Activated T-cell treated with anti-CD3 and anti-CD28 coated beads, Interleukin-2, amount 50 U/mL, for 4 hours (primary cell): Measurements from ENCODE around the gene DNASE1L1. TPM values are rescaled to one million over a fixed set of nuclear protein-coding genes. Genes with fewer than 3 reads are reported as not detected.

Experiments used
- ATAC-seq, 2 donors: fragments of 200-7000 bp; cut with Tn5 transposase; one replicate each; pipeline ENCODE4 v1.10.0; 2021
- DNase-seq: peaks from one replicate; pipeline ENCODE4 v3.0.0-alpha.2; 2020
- H3K27me3 Mint-ChIP-seq: one replicate; pipeline ENCODE4 v1.8.0; 2021; ENCODE audit warnings: low read depth, mixed read lengths
- H3K36me3 Mint-ChIP-seq: one replicate; pipeline ENCODE4 v1.8.0; 2022; ENCODE audit warnings: mixed read lengths; ENCODE audit not compliant: insufficient read depth
- H3K4me1 Mint-ChIP-seq: one replicate; pipeline ENCODE4 v1.8.0; 2021; ENCODE audit warnings: low read depth, mixed read lengths
- H3K4me3 Mint-ChIP-seq: one replicate; pipeline ENCODE4 v1.8.0; 2021; ENCODE audit warnings: mild to moderate bottlenecking, moderate library complexity, mixed read lengths
- H3K9me3 Mint-ChIP-seq: one replicate; pipeline ENCODE4 v1.8.0; 2021; ENCODE audit warnings: mixed read lengths
- total RNA-seq, 3 donors: library from RNA; stranded (reverse); gene quantifications; one replicate each; pipeline ENCODE4 v1.2.1, GENCODE V29; 2021

The DNASE1L1 gene
- 1 to 10 TPM; 4.0 to 7.3 (median 5.1) TPM for total RNA-seq

- Mint-ChIP-seq H3K27me3 (no peaks in the 10 kb centered on the region), H3K36me3 (no peaks in the 10 kb centered on the region), H3K4me3 (peak within 1 kb of the TSS; percentile 63), H3K9me3 (no peaks in the 10 kb centered on the region), H3K4me1 (peaks cover 16% of the 10 kb centered on the region)
- DNase-seq (no peak), ATAC-seq (no peak)
Measured at GRCh38 chrX:154409222-154409871, at the start of gene DNASE1L1. Gene DNASE1L1 (minus strand): TSS chrX:154409254. CDS start chrX:154405568, 3,686 bp downstream.

- H3K4me1 Mint-ChIP-seq: peaks cover 10% of the 10 kb centered on the region
- ATAC-seq (peak; percentile 83 to 84), DNase-seq (peak; percentile 61)
- no peaks in the 10 kb centered on the region for H3K9me3 Mint-ChIP-seq
- H3K4me3 Mint-ChIP-seq: peak within 1 kb of the TSS; percentile 92
- no peaks in the 10 kb centered on the region for H3K36me3 Mint-ChIP-seq
- no peaks in the 10 kb centered on the region for H3K27me3 Mint-ChIP-seq
Measured at GRCh38 chrX:154458116-154458953, 49.3 kb upstream of the DNASE1L1 start, which contains the start of gene PLXNA3. Gene PLXNA3 (plus strand): TSS chrX:154458281. CDS start chrX:154460184, 1,903 bp downstream.

GRCh38 chrX:154457491-154458115 is 48.5 kb upstream of the DNASE1L1 start:
- peak; percentile 56 to 57 for ATAC-seq
- peak; percentile 42 for DNase-seq
- Mint-ChIP-seq H3K36me3 (no peaks in the 10 kb centered on the region), H3K4me1 (peaks cover 10% of the 10 kb centered on the region), H3K27me3 (no peaks in the 10 kb centered on the region), H3K4me3 (peak overlapping the region; percentile 92), H3K9me3 (no peaks in the 10 kb centered on the region)

- Mint-ChIP-seq H3K4me3 (no peak overlapping the region), H3K4me1 (peaks cover 3% of the 10 kb centered on the region), H3K27me3 (no peaks in the 10 kb centered on the region), H3K9me3 (no peaks in the 10 kb centered on the region), H3K36me3 (peaks cover 2% of the 10 kb centered on the region)
- DNase-seq (no peak), ATAC-seq (no peak)
Measured at GRCh38 chrX:154452823-154453222, 43.8 kb upstream of the DNASE1L1 start.

GRCh38 chrX:154450312-154450711 is 41.3 kb upstream of the DNASE1L1 start:
- Mint-ChIP-seq H3K27me3 (no peaks in the 10 kb centered on the region), H3K4me1 (no peaks in the 10 kb centered on the region), H3K9me3 (no peaks in the 10 kb centered on the region), H3K4me3 (no peak overlapping the region), H3K36me3 (peaks cover 7% of the 10 kb centered on the region)
- no peak for DNase-seq
- ATAC-seq: no peak

GRCh38 chrX:154449618-154450017 is 40.6 kb upstream of the DNASE1L1 start:
- DNase-seq (no peak), ATAC-seq (no peak)
- Mint-ChIP-seq H3K4me3 (no peak overlapping the region), H3K36me3 (peaks cover 7% of the 10 kb centered on the region), H3K27me3 (no peaks in the 10 kb centered on the region), H3K9me3 (no peaks in the 10 kb centered on the region), H3K4me1 (no peaks in the 10 kb centered on the region)

GRCh38 chrX:154448484-154448883 is 39.4 kb upstream of the DNASE1L1 start:
- H3K4me1 Mint-ChIP-seq: peaks cover 1% of the 10 kb centered on the region
- ATAC-seq: no peak
- H3K9me3 Mint-ChIP-seq: no peaks in the 10 kb centered on the region
- no peaks in the 10 kb centered on the region for H3K27me3 Mint-ChIP-seq
- peaks cover 7% of the 10 kb centered on the region for H3K36me3 Mint-ChIP-seq
- DNase-seq: no peak
- H3K4me3 Mint-ChIP-seq: no peak overlapping the region

GRCh38 chrX:154446430-154446829 is 37.4 kb upstream of the DNASE1L1 start:
- H3K36me3 Mint-ChIP-seq: peaks cover 7% of the 10 kb centered on the region

GRCh38 chrX:154445776-154446175 is 36.7 kb upstream of the DNASE1L1 start:
- Mint-ChIP-seq H3K27me3 (no peaks in the 10 kb centered on the region), H3K4me1 (peaks cover 14% of the 10 kb centered on the region), H3K36me3 (peaks cover 7% of the 10 kb centered on the region), H3K9me3 (no peaks in the 10 kb centered on the region), H3K4me3 (no peak overlapping the region)
- ATAC-seq: no peak
- no peak for DNase-seq

More at GRCh38 chrX:154446430-154446829, 37.4 kb upstream of the DNASE1L1 start:
- ATAC-seq: no peak
- no peaks in the 10 kb centered on the region for H3K9me3 Mint-ChIP-seq
- DNase-seq: no peak
- peak overlapping the region; percentile 38 for H3K4me3 Mint-ChIP-seq
- H3K27me3 Mint-ChIP-seq: no peaks in the 10 kb centered on the region
- peaks cover 10% of the 10 kb centered on the region for H3K4me1 Mint-ChIP-seq

GRCh38 chrX:154444755-154445246 is 35.7 kb upstream of the DNASE1L1 start:
- ATAC-seq (no peak), DNase-seq (no peak)
- Mint-ChIP-seq H3K4me1 (peaks cover 17% of the 10 kb centered on the region), H3K36me3 (peaks cover 6% of the 10 kb centered on the region), H3K27me3 (no peaks in the 10 kb centered on the region), H3K9me3 (no peaks in the 10 kb centered on the region), H3K4me3 (peak overlapping the region; percentile 61)

GRCh38 chrX:154443992-154444754 is 35.1 kb upstream of the DNASE1L1 start, which contains the start of gene FAM50A:
Gene FAM50A (plus strand): TSS chrX:154444141. CDS start chrX:154444236, 95 bp downstream.
- Mint-ChIP-seq H3K4me3 (peak within 1 kb of the TSS; percentile 70), H3K9me3 (no peaks in the 10 kb centered on the region), H3K27me3 (no peaks in the 10 kb centered on the region), H3K4me1 (peaks cover 17% of the 10 kb centered on the region), H3K36me3 (peaks cover 5% of the 10 kb centered on the region)
- ATAC-seq: peak; percentile 88 to 89
- peak; percentile 56 for DNase-seq

GRCh38 chrX:154443479-154443910 is 34.4 kb upstream of the DNASE1L1 start:
- H3K27me3 Mint-ChIP-seq: no peaks in the 10 kb centered on the region
- peaks cover 20% of the 10 kb centered on the region for H3K4me1 Mint-ChIP-seq
- peak overlapping the region; percentile 70 for H3K4me3 Mint-ChIP-seq
- H3K36me3 Mint-ChIP-seq: peaks cover 5% of the 10 kb centered on the region
- ATAC-seq: peak in 1 of 2 donors; percentile 7
- DNase-seq: no peak
- no peaks in the 10 kb centered on the region for H3K9me3 Mint-ChIP-seq

- H3K4me3 Mint-ChIP-seq: no peak overlapping the region
- ATAC-seq: no peak
- H3K9me3 Mint-ChIP-seq: no peaks in the 10 kb centered on the region
- H3K36me3 Mint-ChIP-seq: peaks cover 3% of the 10 kb centered on the region
- H3K27me3 Mint-ChIP-seq: no peaks in the 10 kb centered on the region
- H3K4me1 Mint-ChIP-seq: peaks cover 24% of the 10 kb centered on the region
- no peak for DNase-seq
Measured at GRCh38 chrX:154441984-154442707, 33.1 kb upstream of the DNASE1L1 start.
